Inferior parietal cortex (tissue), 1 donor: Measurements from ENCODE around the gene PURB.
"Not testable (repeated sequence)": the region's sequence is repeated elsewhere in the genome, so short reads cannot be mapped to it uniquely, and the experiment has no call there.

Experiments used
- DNase-seq: peaks from one replicate; pipeline ENCODE4 v3.0.0-alpha.2; 2016; ENCODE audit errors: extremely low spot score

Gene PURB

GRCh38 chr7:44891791-44892190 lies 6.5 kb upstream of the PURB start:
- DNase-seq = no peak

DNA sequence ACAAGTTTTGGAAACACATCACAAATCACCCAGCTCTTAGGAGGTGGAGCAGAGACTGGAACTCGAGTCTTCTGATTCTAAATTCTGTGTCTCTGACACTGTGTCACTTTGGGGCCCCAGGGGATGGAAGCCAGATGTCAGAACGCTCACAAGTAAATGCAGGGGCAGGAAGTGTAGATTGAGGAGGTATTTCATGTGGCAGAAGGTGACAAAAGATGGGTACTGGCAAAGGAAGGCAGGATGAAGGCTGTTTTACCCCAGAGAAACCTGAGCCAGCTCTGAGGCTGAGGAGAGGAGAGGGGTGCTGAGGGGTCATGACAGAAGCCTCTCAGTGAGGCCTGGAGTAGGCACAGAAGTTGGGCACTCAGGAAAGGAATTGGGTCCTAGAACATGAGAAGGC lies 6.0 kb upstream of the PURB start:
- no peak for DNase-seq

DNA sequence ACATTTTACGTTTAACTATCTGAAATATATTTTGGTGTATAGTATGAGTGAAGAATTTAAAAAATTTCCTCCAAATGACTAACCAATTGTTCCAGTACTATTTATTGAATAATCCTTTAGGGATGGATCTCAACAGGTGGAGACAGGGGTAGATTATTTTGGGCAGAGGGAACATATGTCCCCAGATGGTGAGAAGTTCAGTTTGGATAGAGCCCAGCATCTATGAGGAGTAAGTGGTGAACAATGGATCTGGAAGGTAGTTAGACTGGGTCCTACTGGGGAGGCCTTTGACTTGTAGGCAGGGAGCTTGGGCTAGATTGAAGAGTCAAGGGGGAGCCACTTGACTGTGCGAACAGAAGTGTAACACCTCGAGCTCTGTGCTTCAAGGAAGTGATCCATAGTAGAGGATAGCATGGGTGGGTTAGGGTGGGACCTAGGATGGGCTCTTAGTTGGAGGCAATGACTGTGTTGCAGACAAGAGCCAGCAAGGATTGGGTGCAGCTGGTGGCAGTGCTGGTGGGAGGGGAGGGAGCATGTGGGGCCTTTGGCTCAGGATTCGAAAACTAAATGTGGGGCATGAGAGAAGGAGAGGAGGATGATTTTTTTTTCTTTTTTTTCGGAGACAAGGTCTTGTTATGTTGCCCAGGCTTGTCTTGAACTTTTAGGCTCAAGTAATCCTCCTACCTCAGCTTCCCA lies 3.9 kb upstream of the PURB start:
- DNase-seq = no peak

DNA sequence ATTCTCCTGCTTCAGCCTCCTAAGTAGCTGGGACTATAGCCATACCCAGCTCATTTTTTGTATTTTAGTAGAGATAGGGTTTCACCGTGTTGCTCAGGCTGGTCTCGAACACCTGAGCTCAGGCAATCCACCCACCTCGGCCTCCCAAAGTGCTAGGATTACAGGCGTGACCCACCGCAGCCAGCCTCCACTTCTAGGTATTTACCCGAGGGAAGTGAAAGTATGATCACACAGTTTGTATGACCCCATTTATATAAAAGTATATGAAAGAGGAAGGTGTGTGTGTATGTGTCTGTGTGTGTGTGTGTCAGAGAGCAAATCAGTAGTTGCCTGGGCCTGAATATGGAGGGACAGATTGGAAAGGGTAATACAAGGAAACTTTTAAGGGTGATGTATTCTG lies 2.0 kb upstream of the PURB start:
- no peak for DNase-seq

DNA sequence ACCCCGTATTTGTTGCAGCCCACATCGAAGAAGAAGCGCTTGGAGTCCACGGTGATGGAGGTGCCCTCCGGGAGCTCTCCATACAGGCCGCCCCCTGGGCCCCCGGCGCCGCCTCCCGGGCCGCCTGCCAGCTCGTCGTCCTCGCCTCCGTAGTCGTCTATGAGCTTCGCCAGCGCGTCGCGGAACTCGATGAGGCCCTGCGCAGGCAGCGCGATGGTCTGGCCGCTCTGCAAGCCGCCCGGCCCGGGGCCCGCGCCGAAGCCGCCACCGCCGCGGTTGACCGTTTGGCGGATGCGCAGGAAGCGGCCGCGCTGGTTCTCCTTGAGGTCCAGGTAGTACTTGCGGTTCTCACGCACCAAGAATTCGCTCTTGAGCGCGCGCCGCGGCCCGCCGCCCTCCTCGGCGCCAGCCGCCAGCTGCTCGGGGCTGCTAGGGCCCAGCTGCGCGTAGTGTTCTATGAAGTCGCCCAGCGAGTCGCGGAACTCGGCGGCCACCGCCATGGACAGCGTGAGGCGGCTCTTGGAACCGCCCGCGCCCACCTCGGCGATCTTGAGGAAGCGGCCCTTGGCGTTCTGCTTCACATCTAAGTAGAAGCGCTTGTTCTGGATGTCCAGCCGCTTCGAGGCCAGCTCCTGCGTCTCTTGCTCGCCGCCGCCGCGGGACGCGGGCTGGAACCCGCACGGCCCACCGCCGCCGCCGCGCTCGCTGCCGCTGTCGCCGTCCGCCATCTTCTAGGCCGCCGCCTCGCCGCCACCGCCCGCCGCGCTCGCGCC lies 523 bp downstream of the PURB start:
- DNase-seq = no peak

DNA sequence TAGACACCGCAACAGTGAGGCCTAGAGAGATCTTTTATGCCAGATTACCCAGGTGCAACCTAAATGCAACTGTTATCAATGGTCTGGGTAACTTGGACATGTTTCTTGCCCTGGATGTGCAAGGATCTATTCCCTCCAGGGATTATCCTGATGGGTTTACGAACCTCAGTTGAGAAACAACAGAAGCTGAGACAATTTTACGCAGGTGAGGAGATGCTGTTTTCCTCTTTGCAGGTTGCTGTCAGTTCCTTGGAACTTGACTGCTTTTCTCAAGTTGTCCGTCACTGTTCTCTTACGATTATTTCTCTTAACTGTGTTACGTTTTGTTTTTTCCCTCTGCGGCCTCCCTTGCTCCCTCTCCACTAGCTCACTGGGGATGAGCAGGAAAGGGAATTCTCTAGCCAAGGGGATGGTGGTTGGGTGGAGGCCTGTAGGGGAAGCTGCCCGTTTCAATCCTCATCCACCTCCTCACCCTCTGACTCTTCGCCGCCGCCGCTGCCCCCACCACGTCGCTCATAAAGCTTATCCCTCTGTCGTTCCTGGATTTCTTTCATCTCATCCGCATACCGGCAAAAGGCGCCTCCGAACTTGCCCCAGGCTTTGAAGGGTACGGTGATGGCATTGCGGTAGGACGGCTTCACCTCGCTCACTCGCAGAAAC lies 1.2 kb downstream of the PURB start:
- DNase-seq = no peak

- no peak for DNase-seq
Observed at GRCh38 chr7:44882899-44883298, 2.4 kb downstream of the PURB start.

- DNase-seq = no peak
Observed at GRCh38 chr7:44881610-44882009, 3.7 kb downstream of the PURB start.

DNA sequence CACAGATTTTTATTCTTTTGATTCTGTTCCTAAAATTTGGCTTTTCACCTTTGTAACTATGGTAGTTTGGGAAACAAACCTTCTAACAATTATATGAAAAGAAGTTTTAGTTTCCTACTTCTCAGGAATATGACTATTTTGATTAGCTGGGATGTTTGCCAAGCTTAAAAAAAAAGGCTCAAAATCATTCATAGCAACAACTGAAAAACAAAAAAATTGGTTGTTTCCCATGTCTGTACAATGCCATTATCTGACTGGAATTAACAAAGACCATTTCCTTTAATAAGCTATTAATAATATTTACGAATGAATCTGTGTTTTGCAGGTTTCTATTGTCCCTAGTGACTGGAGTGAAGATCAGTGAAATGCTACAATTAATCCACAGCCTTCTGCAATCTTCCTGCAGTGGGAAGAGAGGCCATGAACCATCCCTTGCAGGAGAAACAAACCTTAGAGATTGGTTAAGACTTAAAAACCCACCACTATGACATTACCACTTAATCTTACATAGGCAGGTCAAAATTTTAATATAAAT lies 4.2 kb downstream of the PURB start:
- DNase-seq = no peak

- no peak for DNase-seq
Observed at GRCh38 chr7:44880317-44881018, 4.9 kb downstream of the PURB start.

GRCh38 chr7:44876393-44876792 lies 8.9 kb downstream of the PURB start:
- no peak for DNase-seq

GRCh38 chr7:44875241-44875640 lies 10.1 kb downstream of the PURB start:
- DNase-seq = no peak

DNA sequence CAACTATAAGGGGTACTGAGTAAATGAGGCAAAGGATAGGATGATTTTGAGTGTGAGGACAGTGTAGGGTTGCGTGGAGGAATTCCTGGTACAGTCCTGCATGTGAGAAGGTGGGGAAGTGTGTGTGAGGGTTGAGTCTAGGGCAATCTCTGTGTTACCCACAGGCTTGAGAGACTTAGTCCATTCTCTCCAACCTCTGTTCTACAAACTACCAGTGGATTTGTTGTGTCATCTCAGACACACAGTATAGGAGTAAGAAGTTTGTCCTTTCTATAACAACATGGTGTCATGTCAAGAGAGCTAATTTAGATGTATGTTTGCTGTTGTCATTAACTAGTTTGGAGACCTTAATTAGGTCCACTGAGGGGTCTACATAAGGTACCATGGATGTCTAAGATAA lies 12.5 kb downstream of the PURB start:
- no peak for DNase-seq

DNA sequence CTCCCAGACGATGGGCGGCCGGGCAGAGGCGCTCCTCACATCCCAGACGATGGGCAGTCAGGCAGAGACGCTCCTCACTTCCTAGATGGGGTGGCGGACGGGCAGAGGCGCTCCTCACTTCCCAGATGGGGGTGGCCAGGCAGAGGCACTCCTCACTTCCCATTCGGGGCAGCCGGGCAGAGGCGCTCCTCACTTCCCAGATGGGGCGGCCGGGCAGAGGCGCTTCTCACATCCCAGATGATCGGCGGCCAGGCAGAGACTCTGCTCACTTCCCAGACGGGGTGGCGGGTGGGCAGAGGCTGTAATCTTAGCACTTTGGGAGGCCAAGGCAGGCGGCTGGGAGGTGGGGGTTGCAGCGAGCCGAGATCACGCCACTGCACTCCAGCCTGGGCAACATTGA lies 13.4 kb downstream of the PURB start:
- DNase-seq = not testable (repeated sequence)

DNA sequence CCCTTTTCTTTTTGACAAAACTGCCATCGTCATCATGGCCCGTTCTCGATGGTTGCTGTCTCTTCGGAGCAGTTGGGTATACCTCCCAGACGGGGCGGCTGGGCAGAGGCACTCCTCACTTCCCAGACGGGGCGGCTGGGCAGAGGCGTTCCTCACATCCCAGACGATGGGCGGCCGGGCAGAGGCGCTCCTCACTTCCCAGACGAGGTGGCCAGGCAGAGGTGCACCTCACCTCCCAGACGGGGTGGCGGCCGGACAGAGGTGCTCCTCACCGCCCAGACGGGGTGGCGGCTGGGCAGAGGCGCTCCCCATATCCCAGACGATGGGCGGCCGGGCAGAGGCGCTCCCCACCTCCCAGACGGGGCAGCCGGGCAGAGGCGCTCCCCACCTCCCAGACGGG lies 14.6 kb downstream of the PURB start:
- DNase-seq = not testable (repeated sequence)

- not testable (repeated sequence) for DNase-seq
Observed at GRCh38 chr7:44870336-44870735, 15.0 kb downstream of the PURB start.

- peak; percentile 38 for DNase-seq
Observed at GRCh38 chr7:44867073-44867995, 18.0 kb downstream of the PURB start.

DNA sequence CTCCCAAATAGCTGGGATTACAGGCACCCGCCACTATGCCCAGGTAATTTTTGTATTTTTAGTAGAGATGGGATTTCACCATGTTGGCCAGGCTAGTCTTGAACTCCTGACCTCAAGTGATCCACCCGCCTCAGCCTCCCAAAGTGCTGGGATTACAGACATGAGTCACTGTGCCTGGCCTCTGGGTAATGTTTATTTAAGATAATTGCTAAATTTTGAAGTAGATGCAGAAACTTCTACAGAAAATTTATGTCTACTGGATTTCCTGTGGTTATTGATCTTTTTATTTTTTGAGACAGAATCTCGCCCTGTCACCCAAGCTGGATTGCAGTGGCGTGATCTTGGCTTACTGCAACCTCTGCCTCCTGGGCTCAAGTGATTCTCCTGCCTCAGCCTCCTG lies 23.4 kb downstream of the PURB start:
- not testable (repeated sequence) for DNase-seq

DNA sequence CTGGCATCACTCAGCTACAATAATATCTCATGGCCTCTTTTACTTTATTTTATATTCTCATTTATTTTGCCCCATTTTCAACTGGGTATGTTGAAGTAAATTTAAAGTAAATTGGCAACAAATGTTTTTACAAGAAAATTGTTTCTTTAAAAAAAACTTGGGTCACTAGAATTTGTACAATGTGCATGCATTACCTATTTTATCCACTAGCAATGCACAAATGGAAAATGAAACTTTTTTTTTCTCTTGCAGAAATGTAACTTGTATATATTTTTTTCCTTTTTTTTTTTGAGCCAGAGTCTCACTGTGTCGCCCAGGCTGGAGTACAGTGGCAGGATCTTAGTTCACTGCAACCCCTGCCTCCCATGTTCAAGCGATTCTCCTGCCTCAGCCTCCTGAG lies 27.2 kb downstream of the PURB start:
- no peak for DNase-seq

GRCh38 chr7:44854644-44855364 lies 30.5 kb downstream of the PURB start:
- no peak for DNase-seq
